Left cardiac atrium (tissue), 4 donors: ENCODE data around the gene DNAJC5. TPM values are rescaled to one million over a fixed set of nuclear protein-coding genes. Genes with fewer than 3 reads are reported as not detected.
"Not testable (repeated sequence)": the region's sequence is repeated elsewhere in the genome, so short reads cannot be mapped to it uniquely, and the experiment has no call there.

Source experiments
- ATAC-seq, 2 donors: fragments of 200-7000 bp; cut with Tn5 transposase; one replicate each; pipeline ENCODE4 v1.9.1; 2020; ENCODE audit warnings: mild to moderate bottlenecking in 2 of 2, moderate library complexity in 2 of 2
- DNase-seq: peaks from one replicate; pipeline ENCODE4 v3.0.0-alpha.2; 2020
- intact Hi-C, 2 donors: fragments of 100-400 bp; cut with DNase I; formaldehyde crosslinking; loops; one replicate each; pipeline versions ENCODE4 v1.14.1 to v1.15.1; 2022 to 2023
- total RNA-seq, 2 donors: library from RNA; stranded (reverse); fragmentation: NEBNext Ultra II Directional; extraction: Animal tissue kit (Norgen Biotek cat#: 25700); gene quantifications; one replicate each; pipeline ENCODE4 v1.2.1, GENCODE V29; 2021
- donor health status: DM: no; HTN: yes; CAD: no.
- donor health status: DM: no; HTN: yes; CAD: no; lungs with severe emphysema.
- donor health status: DM: yes; HTN: yes; CAD: no.
- donor health status: Dilated cardiomyopathy.

Gene DNAJC5
- total RNA-seq, 2 donors from 2014 or later = 41.9 to 53.4 TPM

- no peak for ATAC-seq
- DNase-seq = no peak
- intact Hi-C loops = no loop called here
These were observed 451 bp downstream of the DNAJC5 start for GRCh38 chr20:63895202-63895951.

GRCh38 chr20:63895952-63896263, 982 bp downstream of the DNAJC5 start:
- no peak for DNase-seq
- intact Hi-C loops = no loop called here
- no peak for ATAC-seq

- ATAC-seq (peak; percentile 16 to 22), DNase-seq (peak; percentile 58)
- intact Hi-C loops = no loop called here
These were observed 1.6 kb downstream of the DNAJC5 start for GRCh38 chr20:63896264-63897105.

DNA sequence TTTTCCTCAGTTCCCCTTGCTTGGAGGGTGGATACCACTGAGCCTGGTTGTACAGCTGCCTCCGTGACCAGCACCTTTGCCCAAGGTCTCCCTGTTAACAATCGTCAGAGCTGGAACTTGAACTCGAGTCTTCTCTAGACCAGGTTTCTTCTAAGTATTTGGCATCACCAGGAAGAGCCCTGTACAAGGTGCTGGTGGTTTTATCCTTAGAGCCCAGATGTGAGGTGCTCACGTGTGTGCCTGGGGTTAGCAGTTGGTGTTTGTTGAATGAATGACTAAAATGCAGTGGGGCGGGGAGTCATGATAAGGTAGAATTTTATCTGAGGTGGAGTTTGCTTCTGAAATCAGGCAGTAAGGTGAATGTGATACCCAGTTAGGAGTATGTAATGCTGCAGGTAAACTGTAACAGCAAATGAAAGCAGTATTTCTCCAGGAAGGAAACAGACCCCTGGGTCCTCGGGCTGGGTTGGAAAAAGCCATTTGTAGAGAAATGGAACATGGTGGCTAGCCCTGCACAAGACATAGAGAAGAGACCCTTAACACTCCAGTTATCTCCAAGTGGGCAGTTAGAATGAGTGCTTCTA, 3.1 kb downstream of the DNAJC5 start:
- no peak for DNase-seq
- no peak for ATAC-seq
- intact Hi-C loops = no loop called here

DNA sequence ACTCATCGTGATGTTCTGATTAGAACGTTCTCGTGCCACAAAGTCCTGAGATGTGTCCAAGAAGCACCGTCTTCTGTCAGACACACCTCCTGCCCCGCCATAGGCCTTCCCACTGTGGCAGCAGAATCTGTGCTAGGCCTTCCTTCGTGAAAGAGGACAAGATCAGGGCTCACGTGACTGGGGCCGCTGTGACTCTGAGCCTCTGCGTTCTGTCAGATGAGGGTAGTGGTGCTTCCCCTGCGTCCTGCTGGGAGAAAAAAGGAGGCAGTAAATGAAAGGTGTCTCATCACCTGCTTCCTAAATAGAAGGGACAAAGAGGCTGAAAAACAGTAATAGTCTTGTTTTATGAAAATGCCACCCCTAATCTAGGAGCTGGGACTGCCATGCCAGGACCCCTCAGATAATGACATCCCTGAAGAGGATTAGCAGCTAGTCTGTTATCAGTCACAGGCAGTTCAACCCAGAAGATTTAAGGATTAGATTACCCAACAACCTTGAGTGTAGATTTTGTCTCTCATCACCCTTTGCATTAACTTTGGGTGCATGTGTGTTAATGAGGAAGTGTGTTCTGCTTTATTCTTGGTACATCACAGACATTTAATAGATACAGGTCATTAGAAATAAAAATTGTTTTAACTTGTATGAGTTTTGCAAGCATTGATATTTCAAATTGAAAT, 4.1 kb downstream of the DNAJC5 start:
- peak; percentile 43 for DNase-seq
- no peak for ATAC-seq
- intact Hi-C loops = no loop called here

- DNase-seq (no peak), ATAC-seq (no peak)
- intact Hi-C loops = no loop called here
These were observed 5.5 kb downstream of the DNAJC5 start for GRCh38 chr20:63900413-63900812.

- ATAC-seq (no peak), DNase-seq (no peak)
- intact Hi-C loops = no loop called here
These were observed 9.1 kb downstream of the DNAJC5 start for GRCh38 chr20:63903796-63904561.

- intact Hi-C loops = loop anchor here (5.0 kb wide), 1 partner anchor 64 kb away; no protein-coding TSS in a partner anchor
These were observed 13.2 kb downstream of the DNAJC5 start for GRCh38 chr20:63908008-63908682.

DNA sequence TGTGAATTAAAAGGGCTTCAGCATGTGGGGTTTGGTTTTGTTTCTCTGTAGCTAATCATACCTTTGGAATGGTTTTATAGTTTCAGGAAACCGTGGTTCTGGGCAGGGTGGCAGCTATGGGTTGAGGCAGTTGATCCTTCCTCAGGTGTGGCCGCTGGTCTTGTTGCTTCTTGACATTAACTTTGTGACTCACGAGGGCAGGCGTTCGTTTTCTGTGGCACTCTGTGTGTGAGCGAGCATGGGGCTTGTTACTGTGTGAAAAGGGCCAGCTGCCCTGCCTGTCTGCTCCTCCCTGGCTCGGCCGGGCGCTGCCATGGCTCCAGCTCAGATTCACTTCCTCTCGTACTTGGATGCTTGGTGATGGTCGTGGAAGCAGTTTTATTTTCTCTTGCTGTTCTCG, 16.2 kb downstream of the DNAJC5 start:
- intact Hi-C loops = no loop called here
- DNase-seq = no peak
- peak in 1 of 2 donors; percentile 32 for ATAC-seq

More at GRCh38 chr20:63908008-63908682, 13.2 kb downstream of the DNAJC5 start:
- no peak for DNase-seq
- ATAC-seq = peak in 1 of 2 donors; percentile 21

DNA sequence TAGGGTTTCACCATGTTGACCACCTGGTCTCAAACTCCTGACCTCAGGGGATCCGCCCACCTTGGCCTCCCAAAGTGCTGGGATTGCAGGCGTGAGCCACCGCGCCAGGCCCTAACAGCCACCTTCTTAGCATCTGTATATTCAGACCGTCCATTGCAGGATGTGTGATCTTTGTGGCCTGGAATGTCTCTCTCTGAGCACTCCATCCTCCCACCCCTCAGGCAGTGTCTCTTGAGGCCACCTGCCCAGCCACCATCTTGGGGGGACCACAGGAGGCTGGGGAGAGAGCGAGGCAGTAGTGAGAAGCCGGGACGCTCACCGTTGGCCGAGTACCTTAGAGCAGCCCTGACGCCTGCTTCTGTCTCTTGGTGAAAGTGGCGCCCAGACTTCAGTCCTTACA, 18.8 kb downstream of the DNAJC5 start:
- DNase-seq (no peak), ATAC-seq (no peak)
- intact Hi-C loops = no loop called here

DNA sequence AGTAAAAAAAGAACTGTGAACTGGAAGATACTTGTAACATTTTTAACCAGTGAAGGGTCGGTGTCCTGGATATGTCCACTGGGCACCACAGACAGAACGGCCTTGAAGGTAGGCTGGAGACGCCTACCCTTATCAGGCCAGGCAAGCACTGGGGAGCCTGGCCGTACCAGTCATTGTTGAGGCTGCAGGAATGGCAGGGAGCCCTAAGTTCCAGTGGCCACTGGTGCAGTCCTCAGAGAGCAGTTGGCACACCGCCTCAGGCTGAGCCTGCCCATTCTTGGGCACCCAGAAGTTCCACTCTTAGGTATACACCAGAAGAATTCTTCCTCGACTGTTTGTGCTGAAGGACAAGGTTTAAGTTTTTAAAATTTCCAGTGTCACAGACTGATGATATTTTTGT, 20.5 kb downstream of the DNAJC5 start:
- DNase-seq (no peak), ATAC-seq (peak; percentile 70)
- intact Hi-C loops = no loop called here

DNA sequence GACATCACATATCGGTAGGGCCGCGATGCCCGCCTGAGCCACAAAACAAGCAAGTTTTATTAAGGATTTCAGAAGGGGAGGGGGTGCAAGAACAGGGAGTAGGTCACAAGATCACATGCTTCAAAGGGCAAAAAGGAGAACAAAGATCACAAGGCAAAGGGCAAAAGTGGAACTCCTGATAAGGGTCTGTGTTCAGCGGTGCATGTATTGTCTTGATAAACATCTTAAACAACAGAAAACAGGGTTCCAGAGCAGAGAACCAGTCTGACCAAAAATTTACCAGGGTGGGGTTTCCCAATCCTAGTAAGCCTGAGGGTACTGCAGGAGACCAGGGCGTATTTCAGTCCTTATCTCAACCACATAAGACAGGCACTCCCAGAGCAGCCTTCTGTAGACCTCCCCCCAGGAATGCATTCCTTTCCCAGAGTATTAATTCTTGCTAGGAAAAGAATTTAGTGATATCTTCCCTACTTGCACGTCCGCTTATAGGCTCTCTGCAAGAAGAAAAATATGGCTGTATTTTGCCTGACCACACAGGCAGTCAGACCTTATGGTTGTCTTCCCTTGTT, 21.5 kb downstream of the DNAJC5 start:
- intact Hi-C loops, ATAC-seq, DNase-seq: not testable (repeated sequence)

- DNase-seq = no peak
- intact Hi-C loops = no loop called here
- no peak for ATAC-seq
These were observed 22.9 kb downstream of the DNAJC5 start for GRCh38 chr20:63917811-63918210.

- ATAC-seq = no peak
- intact Hi-C loops = no loop called here
- no peak for DNase-seq
These were observed 24.2 kb downstream of the DNAJC5 start for GRCh38 chr20:63919130-63919529.

DNA sequence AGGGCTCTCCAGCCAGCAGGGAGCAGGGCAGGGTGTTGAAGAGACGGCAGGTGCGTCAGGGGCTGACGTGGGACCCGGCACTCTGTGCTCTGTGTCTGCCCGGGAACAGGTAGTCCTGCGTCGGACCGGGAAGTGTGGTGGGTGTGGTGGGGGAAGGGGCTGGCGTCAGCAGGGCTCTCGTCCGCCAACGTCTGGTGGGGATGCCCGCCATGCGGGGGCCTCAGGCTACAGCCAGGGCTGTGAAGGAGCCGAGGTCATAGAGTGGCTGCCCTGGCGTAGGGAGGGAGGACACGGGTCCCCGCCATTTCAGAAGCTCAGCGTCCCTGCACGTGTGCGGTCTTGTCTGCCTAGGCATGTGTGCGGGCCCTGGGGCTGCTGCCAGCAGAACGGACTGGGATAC, 25.3 kb downstream of the DNAJC5 start:
- ATAC-seq (no peak), DNase-seq (no peak)
- intact Hi-C loops = no loop called here

DNA sequence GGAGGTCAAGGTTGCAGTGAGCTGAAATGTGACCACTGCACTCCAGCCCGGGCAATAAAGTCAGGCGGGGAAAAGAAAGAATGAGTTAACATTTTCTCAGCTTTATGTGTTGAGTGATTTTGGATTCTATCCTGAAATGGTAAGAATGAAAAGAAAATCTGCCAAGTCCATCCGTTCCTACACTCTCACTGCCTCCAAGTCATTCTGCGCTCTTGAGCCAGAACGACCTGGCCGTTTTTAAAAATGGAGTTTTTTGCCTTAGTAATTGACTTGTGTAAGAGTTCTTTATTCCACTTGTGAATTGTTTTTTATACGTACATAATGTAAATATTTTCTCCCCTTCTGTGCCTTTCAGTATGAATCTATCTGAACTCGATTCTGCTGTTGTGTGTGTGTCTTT, 28.7 kb downstream of the DNAJC5 start:
- ATAC-seq (no peak), DNase-seq (no peak)
- intact Hi-C loops = no loop called here

GRCh38 chr20:63924241-63924640, 29.3 kb downstream of the DNAJC5 start:
- ATAC-seq = no peak
- intact Hi-C loops = no loop called here

DNA sequence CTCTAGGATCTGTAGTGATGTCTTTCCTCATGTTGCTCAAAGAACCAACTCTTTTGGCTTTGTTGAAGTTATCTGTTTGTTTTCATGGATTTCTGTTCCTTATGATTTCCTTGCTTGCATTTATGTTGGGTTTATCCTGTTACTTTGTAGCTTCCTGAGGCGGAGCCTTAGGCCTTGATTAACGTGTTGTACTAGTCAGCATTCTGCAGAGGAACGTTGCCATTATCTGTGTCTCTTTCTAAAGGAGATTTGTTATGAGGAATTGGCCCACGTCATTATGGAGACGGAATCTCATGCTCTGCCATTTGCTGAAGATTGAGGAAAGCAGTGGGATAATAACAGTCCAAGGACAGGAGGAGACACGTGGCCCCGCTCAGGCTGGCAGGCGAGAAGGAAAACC, 31.4 kb downstream of the DNAJC5 start:
- DNase-seq = no peak
- intact Hi-C loops = no loop called here
- ATAC-seq = no peak

More at GRCh38 chr20:63924241-63924640, 29.3 kb downstream of the DNAJC5 start:
- DNase-seq = no peak
